ENCODE results near the gene FGD3.

DNA sequence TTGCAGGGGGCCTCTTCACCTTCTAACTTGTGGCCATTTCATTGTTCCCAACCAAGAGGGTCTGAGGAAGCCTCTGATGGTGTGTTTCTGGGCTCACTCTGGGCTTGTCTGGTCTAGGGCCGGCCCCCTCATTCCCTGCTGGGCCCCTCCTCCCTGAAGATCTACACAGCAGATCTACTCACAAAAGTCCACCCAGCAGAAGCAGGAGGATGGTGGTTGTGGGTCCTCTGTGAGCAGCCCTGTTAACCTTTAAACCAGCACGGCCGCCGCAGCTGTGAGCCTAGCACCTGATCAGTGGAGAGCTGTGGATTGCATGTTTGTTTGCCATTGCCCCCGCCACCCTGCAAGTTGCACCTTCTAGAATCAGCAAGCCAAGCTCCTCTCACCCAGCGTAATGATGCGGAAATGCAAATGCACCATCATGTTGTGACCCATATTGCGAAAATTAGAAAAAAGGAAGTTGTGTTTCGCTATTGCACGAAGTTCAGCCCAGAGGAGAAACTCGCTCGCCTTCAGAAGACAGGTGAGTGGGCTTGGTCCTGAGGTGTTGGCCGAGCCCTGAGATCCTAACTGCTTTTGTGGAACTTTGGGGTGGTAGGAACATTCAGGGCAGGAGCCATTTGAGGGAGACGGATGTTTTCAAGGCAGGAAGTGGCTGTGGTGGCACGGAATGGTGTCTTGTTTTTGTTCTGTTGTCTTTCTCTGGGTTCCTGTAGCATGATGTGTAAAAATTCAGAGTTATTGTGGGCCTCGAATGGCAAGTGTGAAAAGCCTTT, 16.7 kb downstream of the FGD3 start:
- TF ChIP-seq, protein P1, sequence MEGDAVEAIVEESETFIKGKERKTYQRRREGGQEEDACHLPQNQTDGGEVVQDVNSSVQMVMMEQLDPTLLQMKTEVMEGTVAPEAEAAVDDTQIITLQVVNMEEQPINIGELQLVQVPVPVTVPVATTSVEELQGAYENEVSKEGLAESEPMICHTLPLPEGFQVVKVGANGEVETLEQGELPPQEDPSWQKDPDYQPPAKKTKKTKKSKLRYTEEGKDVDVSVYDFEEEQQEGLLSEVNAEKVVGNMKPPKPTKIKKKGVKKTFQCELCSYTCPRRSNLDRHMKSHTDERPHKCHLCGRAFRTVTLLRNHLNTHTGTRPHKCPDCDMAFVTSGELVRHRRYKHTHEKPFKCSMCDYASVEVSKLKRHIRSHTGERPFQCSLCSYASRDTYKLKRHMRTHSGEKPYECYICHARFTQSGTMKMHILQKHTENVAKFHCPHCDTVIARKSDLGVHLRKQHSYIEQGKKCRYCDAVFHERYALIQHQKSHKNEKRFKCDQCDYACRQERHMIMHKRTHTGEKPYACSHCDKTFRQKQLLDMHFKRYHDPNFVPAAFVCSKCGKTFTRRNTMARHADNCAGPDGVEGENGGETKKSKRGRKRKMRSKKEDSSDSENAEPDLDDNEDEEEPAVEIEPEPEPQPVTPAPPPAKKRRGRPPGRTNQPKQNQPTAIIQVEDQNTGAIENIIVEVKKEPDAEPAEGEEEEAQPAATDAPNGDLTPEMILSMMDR (IDR thresholded peaks at IDR 0.05; ENCODE audit: low read length): no peak
- TF ChIP-seq EZH2 (optimal IDR thresholded peaks at IDR 0.05; ENCODE audit: low read depth, low read length) (no peak), EZH2phosphoT487 (IDR thresholded peaks at IDR 0.05; ENCODE audit: low read length) (no peak)
